LNCaP clone FGC (cell line): ENCODE measurements around the gene RNF130.

Experiments used
- DNase-seq: peaks from one replicate; pipeline ENCODE4 v3.0.0-alpha.2; 2011; ENCODE audit warnings: low read depth
- H3K4me3 ChIP-seq: 2 replicates; pipeline ENCODE4 v1.5.1; 2011; ENCODE audit warnings: mild to moderate bottlenecking, low read depth, low read length, control low read depth
- TF ChIP-seq, protein P1 (sequence below): IDR thresholded peaks from 2 replicates; pipeline ENCODE4 v1.5.1; 2012; ENCODE audit warnings: mild to moderate bottlenecking; ENCODE audit not compliant: control insufficient read depth, insufficient read depth; ENCODE audit errors: extremely low read depth

RNF130 gene

DNA sequence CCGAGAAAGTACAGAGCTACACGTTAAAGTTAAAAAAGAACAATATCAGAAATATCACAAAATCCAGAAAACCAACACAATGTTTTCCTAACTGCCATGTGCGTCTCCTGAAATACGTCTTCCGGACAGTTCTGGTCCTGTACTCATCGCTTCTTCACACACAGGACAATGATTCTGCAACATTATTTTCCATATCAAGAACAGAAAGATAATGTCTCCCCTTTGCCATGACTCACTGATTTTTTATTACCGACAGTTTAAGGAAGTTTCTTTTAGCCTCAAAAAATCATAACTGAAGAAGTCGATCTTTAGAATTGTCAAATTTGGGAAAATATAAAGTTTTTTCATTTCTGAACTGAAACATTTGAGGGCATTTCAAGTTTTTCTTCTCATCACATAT, 166.4 kb downstream of the RNF130 start:
- TF ChIP-seq, protein P1, sequence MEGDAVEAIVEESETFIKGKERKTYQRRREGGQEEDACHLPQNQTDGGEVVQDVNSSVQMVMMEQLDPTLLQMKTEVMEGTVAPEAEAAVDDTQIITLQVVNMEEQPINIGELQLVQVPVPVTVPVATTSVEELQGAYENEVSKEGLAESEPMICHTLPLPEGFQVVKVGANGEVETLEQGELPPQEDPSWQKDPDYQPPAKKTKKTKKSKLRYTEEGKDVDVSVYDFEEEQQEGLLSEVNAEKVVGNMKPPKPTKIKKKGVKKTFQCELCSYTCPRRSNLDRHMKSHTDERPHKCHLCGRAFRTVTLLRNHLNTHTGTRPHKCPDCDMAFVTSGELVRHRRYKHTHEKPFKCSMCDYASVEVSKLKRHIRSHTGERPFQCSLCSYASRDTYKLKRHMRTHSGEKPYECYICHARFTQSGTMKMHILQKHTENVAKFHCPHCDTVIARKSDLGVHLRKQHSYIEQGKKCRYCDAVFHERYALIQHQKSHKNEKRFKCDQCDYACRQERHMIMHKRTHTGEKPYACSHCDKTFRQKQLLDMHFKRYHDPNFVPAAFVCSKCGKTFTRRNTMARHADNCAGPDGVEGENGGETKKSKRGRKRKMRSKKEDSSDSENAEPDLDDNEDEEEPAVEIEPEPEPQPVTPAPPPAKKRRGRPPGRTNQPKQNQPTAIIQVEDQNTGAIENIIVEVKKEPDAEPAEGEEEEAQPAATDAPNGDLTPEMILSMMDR: no peak
- H3K4me3 ChIP-seq: no peak overlapping the region
- DNase-seq: no peak
